Stimulated activated CD8-positive, alpha-beta memory T cell treated with anti-CD3 and anti-CD28 coated beads, Interleukin-2, amount 100 ng/mL, for 1 hour (primary cell): ENCODE data around the gene TNFSF4.
"Not testable (repeated sequence)": the region's sequence is repeated elsewhere in the genome, so short reads cannot be mapped to it uniquely, and the experiment has no call there.

Experiments
- DNase-seq, 2 donors: peaks; one replicate each; pipeline ENCODE4 v3.0.0-alpha.2; 2020; ENCODE audit warnings: low read depth in 2 of 2

TNFSF4 gene, protein sequence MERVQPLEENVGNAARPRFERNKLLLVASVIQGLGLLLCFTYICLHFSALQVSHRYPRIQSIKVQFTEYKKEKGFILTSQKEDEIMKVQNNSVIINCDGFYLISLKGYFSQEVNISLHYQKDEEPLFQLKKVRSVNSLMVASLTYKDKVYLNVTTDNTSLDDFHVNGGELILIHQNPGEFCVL

DNA sequence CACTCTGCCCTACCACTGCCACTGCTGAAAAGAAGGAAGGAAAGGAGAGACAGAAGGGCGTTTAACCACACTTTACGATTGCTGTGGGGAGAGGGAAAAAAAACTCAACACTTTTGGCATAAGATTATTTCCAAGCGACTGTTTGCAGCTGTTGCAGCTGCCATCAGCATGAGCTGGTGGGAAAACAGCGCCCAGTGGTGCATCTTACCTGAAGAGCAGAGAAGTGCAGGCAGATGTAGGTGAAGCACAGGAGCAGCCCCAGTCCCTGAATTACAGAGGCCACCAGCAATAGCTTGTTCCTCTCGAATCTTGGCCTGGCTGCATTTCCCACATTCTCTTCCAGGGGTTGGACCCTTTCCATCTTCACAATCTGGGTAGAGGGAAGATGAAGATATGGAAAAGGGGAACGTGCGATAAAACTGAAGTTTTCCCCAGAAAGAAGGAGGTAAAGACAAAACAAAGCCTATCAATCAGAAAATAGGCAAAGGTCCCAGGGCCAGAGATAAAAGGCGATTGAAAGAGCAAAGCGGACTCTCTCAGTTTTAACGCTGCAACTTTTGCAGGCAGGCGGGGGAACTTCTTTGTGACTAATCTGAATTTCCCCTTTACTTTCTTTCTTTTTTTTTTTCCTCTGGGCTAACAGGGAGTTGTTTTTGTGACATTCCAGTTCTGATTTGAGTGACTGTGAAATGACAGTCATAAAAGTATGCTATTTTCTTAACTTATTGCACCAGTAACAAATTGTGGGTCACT, at the start of gene TNFSF4:
Gene TNFSF4 (minus strand): TSS at position 516 of the 753 bp plus-strand sequence. CDS start 155 bp downstream, at position 361.
- no peak for DNase-seq

DNA sequence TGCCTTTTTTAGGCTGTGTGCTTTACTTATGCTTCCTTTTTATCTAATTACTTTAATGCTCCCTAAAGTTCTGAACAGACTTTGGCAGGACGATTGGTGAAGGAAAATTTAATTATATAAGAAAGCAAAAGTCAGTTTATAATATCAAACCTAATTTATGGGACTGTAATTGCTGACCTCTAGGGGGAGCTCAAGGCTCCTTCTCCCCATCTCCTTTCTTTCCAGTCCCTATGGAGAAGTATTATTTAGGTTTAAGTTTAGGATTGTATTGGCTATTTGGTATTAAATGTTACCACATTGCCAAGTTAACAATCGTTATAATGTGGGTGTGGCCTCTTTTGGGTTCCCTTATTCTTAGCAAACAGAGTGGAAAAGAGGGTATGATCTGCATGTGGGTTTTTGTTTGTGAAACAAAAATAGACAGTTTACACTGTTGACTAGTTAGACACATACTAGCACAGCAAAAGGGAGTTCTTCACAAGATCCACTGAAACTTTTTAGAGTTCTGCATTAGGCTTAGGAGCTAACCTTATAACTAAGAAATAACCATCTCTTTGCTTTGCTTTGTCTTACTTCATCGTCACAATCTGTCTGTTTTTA, 48.2 kb upstream of the TNFSF4 start:
- no peak for DNase-seq

DNA sequence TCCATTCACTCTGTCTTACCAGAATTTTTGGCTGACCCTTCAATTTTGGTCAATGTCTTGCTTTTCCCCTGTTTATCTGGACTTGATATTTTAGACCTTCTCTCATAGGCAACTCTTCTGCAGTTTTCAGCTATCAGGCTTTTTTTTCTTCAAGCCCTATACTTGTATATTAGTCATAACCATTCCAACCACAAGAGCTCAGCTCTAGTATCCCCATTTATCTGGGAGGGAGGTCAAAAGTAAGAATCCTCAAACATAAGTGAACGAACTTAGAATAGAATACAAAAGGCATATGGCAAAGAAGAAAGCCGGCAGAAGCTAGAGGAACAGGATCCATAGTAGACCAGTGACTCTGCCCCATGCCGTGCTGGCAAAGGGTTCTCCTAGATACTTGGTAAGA, 45.9 kb upstream of the TNFSF4 start:
- no peak for DNase-seq

DNA sequence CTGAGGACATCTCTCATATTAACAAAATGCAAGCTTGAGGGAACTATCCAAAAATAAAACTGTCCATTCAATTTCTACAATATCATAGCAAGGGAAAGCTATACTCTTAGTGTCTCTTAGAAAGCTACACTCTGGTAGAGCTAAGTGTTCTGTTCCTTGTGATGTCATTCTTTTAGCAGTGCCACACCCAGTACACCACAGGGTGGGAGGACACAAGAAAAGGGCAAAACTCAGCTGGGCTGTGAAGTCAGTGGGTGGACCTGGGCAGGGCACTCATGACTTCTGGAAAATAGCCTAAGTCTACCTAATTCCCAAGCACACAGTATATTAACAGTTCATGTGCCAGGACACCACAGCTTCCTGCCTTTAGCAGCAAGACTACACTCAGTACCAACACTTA, 42.2 kb upstream of the TNFSF4 start:
- no peak for DNase-seq

DNA sequence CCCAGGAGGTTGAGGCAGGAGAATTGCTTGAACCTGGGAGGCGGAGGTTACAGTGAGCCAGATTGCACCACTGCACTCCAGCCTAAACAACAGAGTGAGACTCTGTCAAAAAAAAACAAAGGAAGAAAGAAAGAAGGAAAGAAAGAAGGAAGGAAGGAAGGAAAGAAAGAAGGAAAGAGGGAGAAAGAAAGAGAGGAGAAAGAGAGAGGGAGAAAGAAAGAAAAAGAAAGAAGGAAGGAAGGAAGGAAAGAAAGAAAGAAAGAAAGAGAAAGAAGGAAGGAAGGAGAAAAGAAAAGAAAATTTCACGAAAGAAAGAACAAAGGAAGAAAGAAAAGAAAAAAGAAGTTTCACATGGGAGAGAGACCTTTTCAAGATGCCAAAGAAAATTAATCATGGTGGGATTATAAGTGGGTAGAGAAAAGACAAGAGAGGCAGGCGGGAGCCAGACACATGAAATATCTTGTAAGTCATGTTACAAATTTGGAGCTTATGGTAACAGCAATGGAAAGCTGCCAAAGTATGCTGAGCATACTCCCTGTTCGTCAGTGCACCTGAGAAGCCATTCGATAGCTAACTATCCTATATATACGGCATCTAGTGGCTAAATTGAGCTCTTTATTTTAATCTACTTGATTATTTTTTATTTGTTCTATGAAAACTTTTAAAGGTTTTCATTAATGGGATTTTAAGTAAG, 41.3 kb upstream of the TNFSF4 start:
- no peak for DNase-seq

DNA sequence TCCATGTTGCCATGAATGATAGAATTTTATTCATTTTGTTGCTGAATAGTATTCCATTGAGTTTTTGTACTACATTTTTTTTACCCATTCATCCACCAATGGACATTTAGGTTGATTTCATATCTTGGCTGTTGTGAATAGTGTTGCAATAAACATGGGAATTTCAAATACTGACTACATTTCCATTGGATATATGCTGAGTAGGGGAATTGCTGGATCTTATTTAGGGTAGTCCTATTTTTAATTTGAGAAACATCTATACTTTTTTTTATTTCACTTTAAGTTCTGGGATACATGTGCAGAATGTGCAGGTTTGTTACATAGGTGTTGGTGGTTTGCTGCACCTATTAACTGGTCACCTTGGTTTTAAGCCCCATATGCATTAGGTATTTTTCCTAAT, 38.8 kb upstream of the TNFSF4 start:
- DNase-seq, result no peak

DNA sequence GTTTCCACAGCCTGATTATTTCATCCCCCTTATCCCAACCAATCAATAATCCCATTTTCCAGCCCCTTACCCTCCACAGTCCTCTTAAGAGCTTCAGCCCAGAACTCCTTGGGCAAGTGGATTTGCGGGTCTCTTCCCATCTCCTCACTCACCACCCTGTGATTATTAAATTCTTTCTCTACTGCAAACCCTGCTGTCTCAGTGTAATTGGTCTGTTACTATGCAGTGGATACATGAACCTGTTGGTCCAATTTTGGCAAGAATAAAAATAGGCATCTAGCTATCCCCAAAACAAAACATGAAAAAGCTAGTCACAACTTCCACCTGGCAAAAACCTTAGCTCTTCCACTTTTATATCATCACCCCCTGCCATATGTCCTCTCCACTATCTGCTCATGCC, 36.2 kb upstream of the TNFSF4 start:
- no peak for DNase-seq

DNA sequence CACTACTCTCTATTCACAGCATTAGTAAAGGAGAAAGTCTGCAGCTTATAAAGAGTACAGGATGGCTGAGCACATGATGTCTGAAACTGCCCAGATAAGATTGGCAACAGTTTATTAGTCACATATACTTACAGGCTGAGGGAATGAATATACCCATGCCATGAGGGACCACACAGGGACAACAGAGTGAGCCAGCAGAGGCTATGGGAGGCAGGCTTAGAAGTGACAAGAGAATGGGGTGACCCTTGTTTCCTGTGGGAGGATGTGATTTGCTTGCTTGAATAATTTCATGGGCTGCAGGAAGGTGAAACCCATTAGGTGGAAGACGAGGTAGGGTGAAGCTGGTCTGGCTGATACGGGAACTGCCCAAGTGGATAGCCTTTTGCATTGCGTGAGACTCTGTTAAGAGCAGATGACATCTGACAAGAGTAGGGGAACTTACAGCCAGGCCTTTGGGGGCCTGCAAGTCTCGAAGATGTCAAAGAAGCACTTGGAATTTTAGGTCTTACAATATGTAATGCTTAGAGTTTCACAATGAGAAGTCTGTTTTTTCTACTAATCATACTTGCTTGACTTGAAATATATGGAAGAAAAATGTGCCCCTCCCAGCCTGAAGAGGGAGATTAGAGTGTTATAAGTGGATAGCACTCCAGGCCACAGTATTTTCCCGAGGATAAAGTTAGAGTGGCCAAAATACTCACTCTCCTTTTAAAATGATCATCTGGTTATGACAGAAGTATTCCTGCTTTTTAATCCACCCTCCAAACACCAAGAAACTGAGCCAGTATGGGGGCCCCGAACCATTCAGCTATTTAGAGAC, 34.6 kb upstream of the TNFSF4 start:
- no peak for DNase-seq

DNA sequence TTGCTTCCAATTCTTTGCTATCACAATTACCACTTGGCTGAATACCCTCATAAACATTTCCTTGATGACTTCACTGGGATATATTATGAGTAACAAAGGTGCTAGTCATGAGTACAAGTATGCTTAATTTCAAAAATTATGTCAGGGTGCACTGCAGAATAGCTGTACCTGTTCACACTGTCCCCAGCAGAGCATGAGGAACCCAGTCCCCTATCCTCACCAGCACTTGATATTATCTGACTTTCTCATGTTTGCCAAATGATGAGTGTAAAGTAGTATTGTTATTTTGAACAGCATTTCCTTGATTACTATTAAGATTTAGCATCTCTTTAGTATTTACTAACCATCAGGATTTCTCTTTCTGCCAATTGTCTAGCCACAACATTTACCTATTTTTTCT, 33.5 kb upstream of the TNFSF4 start:
- DNase-seq, result no peak

DNA sequence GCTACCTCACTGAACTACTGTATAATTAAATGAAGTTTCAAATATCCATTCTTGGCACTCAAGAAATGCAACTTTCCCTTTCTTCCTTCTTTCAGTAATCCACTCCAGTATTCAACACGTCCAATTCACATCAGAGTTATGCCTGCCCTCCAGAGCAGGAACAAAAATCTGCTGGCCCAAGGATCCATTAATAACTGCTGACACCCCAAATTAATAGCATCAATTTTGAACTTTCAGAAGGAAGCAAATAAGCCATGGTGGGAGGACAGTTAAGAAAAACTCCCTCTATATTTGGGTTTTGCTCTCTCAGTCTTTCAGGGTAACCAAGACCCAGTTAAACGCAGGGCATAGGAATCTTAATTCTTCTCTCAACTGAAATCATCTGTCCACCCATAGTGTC, 31.9 kb upstream of the TNFSF4 start:
- no peak for DNase-seq

DNA sequence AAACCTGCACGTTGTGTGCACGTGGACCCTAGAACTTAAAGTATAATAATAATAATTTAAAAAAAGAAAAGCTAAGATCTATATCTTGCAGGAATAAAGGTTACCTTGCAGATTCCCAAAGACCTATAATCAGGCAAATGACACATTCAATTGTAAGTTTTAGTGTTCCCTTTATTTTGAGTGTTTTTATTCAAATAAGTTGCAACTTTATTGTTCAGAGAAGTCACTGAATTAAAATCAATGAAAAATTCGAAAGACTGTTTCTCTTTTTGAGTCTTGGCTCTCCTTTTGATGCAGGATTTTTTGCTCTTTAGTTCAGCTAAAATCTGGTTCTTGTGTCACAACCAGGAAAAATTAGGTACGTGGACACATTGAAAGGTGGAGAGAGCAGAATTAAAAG, 27.8 kb upstream of the TNFSF4 start:
- no peak for DNase-seq

DNA sequence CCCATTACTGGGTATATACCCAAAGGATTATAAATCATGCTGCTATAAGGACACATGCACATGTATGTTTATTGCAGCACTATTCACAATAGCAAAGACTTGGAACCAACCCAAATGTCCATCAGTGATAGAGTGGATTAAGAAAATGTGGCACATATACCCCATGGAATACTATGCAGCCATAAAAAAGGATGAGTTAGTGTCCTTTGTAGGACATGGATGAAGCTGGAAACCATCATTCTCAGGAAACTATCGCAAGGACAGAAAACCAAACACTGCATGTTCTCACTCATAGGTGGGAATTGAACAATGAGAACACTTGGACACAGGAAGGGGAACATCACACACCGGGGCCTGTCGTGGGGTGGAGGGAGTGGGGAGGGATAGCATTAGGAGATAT, 27.3 kb upstream of the TNFSF4 start:
- not testable (repeated sequence) for DNase-seq

DNA sequence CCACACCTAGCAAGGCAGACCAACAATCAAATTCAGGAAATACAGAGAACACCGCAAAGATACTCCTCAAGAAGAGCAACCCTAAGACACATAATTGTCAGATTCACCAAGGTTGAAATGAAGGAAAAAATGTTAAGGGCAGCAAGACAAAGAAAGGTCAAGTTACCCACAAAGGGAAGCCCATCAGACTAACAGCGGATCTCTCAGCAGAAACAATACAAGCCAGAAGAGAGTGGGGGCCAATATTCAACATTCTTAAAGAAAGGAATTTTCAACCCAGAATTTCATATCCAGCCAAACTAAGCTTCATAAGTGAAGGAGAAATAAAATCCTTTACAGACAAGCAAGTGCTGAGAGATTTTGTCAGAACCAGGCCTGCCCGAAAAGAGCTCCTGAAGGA, 21.9 kb upstream of the TNFSF4 start:
- not testable (repeated sequence) for DNase-seq

DNA sequence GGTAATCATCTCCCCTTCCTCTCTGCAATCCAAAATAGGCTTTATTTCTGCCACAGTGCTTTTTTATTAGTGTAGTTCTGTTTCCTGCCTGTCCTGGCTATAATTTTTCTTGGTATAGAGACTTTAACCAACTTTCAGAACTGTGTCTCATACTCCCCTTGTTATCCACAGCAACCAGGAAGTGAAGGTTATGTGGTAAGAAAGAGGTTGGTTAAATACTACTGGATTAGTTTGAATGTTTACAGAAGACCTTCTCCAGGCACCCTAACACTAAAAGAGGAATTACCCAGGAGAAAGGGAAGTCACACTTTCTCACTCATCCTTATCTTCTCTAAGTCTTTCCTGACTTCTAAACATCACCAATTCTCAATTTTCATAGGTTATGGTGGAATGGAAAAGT, 17.8 kb upstream of the TNFSF4 start:
- no peak for DNase-seq

DNA sequence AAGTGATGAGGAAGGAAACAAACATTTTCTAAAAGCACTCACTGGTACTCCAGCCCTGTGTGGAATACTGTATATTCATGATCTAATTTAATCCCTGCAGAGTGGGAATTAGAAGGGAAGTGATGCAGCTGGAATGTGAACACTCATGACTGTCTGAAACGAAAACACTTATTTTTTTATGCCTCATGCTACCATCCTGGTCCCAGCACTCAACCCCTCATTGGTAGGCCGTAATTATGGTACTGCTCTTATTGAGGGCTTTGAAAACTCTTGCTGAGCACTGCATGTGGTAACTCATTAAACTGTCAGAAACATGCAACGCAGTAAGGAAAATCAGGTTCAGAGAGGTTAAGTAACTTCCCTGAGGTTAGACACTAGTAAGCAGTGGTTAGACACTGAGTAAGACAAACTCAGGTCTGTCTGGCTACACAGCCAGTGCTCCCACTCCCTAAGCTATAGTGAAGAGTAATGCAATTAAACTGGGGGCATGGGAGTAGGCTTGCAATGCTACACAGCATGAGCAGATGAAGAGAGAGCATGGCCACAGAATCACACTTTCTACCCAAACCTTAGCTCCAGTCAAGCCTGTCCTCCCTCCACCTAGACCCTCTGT, 17.3 kb upstream of the TNFSF4 start:
- DNase-seq, result no peak

DNA sequence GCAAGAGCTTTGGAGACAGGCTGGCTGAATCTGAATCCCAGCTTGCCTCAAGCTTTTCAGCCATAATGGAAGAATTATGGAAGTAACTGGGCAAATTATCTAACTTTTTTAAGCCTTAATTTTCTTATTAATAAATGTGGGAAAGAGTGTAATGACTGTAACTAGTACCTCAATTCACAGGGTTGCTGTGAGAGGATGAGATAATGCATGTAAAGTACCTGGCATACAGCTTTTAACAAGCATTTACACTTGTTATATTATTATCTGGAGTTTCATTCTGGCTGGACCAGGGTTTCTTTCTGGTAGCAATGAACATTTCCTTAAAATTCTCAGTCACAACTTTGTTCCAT, 15.9 kb upstream of the TNFSF4 start:
- DNase-seq, result no peak

DNA sequence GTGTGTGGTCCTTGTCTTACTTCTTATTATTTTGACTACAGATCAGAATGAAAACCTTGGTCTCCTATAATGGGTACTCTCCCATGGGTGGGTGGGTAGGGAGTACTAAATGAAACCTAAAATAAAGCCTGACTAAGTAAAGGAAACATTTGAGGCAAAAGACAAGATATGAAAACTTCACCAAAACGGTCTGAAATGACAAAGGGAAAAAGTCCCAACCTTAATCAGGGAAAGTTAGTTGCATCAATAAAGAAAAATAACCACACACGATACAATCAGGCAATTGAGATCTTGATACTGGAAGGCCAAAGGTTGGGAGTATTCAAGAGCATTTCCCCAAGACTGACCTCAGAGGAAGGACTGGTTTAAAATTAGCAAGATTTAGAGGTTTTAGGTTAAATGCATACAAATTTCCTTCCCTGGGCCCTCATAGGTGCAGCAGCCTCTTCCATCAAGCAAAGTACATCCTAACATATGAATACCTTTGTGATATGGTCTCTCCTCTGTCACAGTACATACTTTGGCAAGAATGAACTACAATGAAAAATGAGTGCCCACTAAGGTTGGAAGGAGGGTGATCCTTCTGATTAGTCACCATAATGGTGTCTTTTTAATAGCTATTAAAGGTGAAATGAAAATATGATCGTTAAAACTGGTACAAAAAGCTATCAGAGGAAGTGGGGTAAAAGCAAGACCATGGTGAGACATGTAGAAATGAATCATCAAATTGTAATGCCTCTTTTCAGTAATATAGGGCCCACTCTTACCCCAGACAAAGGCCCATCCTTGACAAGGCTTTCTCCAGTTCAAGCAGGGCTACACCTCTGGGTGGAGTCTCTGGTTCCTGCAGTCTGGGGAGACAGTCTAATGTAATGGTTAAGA, 15.3 kb upstream of the TNFSF4 start:
- DNase-seq, result no peak

DNA sequence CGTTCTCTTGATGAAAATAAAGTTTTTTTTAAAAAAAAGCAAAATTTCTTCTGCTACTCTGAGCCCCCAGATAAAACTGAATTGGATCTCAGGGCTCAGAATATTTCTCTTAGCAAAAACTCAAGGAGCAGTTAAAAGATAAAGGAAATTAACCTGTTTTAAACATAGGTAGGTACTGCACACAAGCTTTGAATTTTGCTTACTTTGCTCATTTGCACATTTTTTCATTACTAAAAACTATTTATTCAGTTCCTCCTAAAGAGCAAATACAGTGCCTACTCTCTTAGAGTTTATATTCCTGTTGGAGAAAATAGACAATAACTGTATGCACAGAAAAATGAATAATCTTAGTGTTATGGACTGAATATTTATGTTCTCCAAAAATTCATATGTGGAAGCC, 13.0 kb upstream of the TNFSF4 start:
- no peak for DNase-seq

DNA sequence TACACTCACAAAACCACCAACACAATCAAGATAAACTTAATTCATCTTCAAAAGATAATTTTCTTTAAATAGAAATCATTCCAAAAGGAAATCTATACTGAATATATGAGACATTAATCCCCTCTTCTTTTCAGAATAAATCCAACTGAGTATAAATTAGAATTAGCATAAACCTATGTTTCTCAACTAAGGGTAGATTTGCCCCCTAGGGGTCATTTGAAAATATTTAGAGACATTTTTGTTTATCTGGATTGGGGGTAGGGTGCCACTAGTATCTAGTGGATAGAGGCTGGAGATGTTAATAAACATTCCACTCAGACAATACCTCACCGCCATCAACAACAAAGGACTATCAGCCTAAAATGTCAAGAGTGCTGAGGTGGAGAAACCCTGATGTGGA, 6.5 kb upstream of the TNFSF4 start:
- DNase-seq, result no peak

DNA sequence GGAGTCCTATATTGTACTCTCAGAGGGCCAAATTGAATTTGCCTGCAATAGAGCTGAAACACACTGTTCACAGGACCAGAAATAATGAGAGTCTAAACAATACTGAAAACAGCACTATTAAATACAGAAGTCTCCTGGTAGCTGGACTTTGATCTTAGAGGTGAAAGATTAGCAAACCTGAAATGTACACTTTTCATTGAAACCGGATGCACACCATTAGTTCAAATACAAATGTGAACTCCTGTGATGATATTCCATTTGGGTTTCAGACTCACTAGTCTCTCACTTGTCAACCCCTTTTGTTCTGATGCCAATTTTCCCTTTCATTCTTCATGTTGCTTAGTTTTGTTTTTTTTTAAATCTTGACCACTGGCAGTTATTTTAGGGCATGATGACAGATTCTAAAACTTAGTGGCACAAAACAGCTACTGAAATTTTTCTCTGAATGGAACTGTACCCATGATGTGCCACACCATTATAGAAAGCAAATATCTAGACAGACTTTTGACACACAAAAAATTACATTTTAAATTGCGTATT, 5.9 kb upstream of the TNFSF4 start:
- DNase-seq, result no peak
